ENCODE data around the gene SPDYE16. TPM values are rescaled to one million over a fixed set of nuclear protein-coding genes. Genes with fewer than 3 reads are reported as not detected.
A peak's percentile ranks its signal among the peaks of the same experiment; 100 is the strongest.
"Not testable (repeated sequence)": the region's sequence is repeated elsewhere in the genome, so short reads cannot be mapped to it uniquely, and the experiment has no call there.

The SPDYE16 gene, protein sequence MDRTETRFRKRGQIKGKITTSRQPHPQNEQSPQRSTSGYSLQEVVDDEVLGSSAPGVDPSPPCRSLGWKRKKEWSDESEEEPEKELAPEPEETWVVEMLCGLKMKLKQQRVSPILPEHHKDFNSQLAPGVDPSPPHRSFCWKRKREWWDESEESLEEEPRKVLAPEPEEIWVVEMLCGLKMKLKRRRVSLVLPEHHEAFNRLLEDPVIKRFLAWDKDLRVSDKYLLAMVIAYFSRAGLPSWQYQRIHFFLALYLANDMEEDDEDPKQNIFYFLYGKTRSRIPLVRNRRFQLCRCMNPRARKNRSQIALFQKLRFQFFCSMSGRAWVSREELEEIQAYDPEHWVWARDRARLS
- under 1 TPM in 1 of 6 experiments, not detected in 5; 0.07 TPM for total RNA-seq (2021; fragmentation: NEBNext Ultra II Directional; extraction: Animal tissue kit (Norgen Biotek cat#: 25700))
- long read RNA-seq = 0 reads

DNA sequence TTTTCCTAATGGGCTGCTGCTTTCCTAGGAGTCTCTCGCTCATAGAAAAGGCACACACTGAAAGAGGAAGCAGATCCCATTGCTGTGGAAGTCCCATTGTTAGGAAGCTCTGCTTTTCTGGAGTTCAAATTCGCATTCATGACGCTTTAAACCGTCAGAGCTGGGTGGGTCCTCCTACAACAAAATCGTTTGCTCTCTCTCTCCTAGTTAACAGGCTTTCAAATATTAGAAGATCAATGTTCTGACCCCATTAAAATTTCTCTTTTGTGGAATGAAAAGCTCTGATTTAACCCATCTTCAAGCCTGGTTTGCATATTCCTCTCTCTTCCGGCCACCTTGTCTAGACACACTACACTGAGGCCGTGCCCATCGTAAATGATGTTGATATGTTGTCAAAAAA, at the start of gene SPDYE16:
SPDYE16 (minus strand) TSS at position 101 of the 400 bp plus-strand sequence. CDS start 1,838 bp downstream, outside the sequence.
- H3K36me3 Mint-ChIP-seq (ENCODE audit: low read depth); H3K4me1 Mint-ChIP-seq (ENCODE audit: low read depth); H3K9me3 Mint-ChIP-seq; DNase-seq; H3K4me3 Mint-ChIP-seq; H3K27me3 Mint-ChIP-seq (ENCODE audit: insufficient read depth); H3K27ac Mint-ChIP-seq: not testable (repeated sequence)

- not testable (repeated sequence) for H3K36me3 Mint-ChIP-seq (ENCODE audit: low read depth); H3K27me3 Mint-ChIP-seq (ENCODE audit: insufficient read depth); H3K4me3 Mint-ChIP-seq; DNase-seq; H3K9me3 Mint-ChIP-seq; H3K27ac Mint-ChIP-seq
- H3K4me1 Mint-ChIP-seq (ENCODE audit: low read depth) = peaks cover 35% of the 10 kb centered on the region
These were observed 49.6 kb upstream of the SPDYE16 start for GRCh38 chr7:76592694-76593093.

- H3K4me3 Mint-ChIP-seq; H3K27me3 Mint-ChIP-seq (ENCODE audit: insufficient read depth); DNase-seq; H3K9me3 Mint-ChIP-seq; H3K27ac Mint-ChIP-seq: not testable (repeated sequence)
- peaks cover 36% of the 10 kb centered on the region for H3K4me1 Mint-ChIP-seq (ENCODE audit: low read depth)
- H3K36me3 Mint-ChIP-seq (ENCODE audit: low read depth) = peaks cover 15% of the 10 kb centered on the region; the same call in 1 of the 2 replicates
These were observed 48.7 kb upstream of the SPDYE16 start for GRCh38 chr7:76591602-76592304.

DNA sequence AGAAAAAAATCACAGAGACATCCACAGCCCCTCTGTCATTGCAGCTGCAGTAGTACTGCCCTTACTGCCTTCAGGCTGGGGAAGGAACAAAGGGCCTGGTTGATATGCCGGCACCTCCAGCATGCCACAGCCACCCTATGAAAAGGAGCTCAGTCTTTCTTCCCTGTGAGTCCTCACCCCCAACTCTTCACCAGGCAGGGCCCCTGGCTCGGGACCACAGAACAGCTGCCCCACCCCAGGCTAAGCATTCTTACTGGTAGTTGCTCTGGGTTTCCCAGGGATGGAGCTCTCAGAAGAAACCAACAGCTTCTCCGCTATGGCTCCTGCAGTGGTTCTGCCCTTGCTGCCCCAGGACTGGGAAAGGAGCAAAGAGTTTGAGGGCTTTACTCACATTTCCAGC, 47.9 kb upstream of the SPDYE16 start:
- H3K36me3 Mint-ChIP-seq (ENCODE audit: low read depth) = peaks cover 13% of the 10 kb centered on the region; the same call in 1 of the 2 replicates
- not testable (repeated sequence) for H3K4me3 Mint-ChIP-seq; H3K27me3 Mint-ChIP-seq (ENCODE audit: insufficient read depth); H3K9me3 Mint-ChIP-seq; H3K27ac Mint-ChIP-seq; DNase-seq
- peaks cover 35% of the 10 kb centered on the region for H3K4me1 Mint-ChIP-seq (ENCODE audit: low read depth)

DNA sequence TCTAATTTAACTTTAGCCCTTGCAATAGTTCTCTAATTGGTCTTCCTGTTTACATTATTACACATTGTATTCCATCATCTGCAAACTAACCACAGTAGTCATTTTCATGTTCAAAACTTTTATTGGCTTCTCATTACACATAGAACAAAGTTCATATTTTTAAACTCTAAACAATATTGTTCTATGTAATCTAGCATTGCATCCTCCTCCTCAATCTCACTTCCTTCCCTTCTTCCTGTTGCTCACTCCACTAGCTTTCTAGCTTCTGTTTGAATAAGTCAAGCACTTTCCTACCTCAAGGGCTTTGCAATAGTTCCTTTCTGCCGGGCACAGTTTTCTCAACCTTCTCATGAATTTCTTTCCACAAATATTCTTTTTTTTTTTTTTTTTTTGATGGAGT, 45.5 kb upstream of the SPDYE16 start:
- Mint-ChIP-seq H3K4me1 (ENCODE audit: low read depth) (peaks cover 47% of the 10 kb centered on the region), H3K27ac (peak overlapping the region; percentile 64)
- not testable (repeated sequence) for H3K27me3 Mint-ChIP-seq (ENCODE audit: insufficient read depth); DNase-seq; H3K9me3 Mint-ChIP-seq; H3K36me3 Mint-ChIP-seq (ENCODE audit: low read depth); H3K4me3 Mint-ChIP-seq

DNA sequence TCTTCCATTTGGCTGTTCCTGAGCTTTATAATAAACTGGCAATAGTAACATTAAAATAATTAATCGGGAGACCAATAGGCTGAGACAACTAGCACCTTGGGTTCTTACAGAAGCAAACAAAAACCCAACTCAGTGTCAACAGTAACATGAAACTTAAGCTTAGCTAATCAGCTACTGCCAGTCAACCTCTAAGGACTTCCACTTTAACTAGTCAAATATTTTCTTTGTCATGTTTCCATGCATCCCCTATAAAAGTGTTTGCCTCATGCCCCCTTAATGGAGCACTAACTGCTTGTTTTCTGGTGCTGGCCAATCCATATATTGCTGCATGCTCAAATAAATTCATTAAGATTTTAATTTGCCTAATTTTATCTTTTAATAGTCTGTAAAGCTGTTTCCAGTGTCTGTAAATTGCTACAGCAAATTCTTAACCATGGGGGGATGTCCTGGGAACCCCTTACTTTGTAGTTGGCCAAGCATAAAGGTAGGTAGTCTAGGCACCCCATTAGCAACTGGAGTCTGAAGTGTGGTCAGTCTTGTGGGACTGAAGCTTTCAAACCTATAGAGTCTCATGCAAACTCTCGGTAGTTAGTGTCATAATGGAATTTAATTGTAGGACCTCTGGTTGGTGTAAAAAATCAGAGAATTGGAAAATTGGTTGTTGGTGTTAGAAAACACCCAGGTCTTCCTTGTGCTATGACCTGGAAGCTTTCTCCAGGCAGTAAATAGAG, 43.7 kb upstream of the SPDYE16 start:
- H3K4me3 Mint-ChIP-seq; H3K27ac Mint-ChIP-seq; H3K9me3 Mint-ChIP-seq; H3K36me3 Mint-ChIP-seq (ENCODE audit: low read depth); H3K27me3 Mint-ChIP-seq (ENCODE audit: insufficient read depth); DNase-seq: not testable (repeated sequence)
- H3K4me1 Mint-ChIP-seq (ENCODE audit: low read depth) = peaks cover 60% of the 10 kb centered on the region

DNA sequence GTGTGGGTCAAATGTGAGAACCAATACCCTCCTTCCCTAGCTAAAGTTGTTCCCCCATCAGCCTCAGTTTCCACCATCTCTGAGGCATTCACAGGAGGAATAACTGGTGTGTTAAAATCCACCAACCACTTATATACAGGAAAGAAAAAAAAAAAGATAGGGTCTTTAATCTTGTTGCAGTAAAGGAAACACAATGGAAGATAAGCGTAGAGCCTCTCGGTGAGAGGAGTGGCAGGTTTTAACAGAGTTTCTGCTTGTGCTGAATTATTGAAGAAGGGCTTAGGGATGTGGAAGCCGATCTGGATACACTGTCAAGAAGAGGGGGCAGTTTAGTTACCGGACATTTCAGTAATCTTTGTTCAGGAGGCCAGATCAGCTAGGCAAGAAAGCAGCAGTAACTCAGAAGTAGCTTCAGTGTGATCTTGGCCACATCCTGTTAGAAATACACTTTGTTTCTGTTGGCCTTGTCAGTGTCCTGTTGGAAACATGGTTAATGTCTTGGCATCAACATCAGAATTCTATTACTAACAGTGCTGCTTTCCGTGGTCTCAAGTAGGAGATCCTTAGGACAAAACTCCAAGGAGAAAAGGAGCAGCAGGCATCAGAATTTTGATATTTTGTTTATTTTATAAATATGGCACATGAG, 40.7 kb upstream of the SPDYE16 start:
- H3K27ac Mint-ChIP-seq = peak overlapping the region; percentile 91
- H3K9me3 Mint-ChIP-seq; H3K36me3 Mint-ChIP-seq (ENCODE audit: low read depth); H3K27me3 Mint-ChIP-seq (ENCODE audit: insufficient read depth): not testable (repeated sequence)
- DNase-seq = peak; percentile 56
- peaks cover 77% of the 10 kb centered on the region for H3K4me1 Mint-ChIP-seq (ENCODE audit: low read depth)
- peak overlapping the region; percentile 80 for H3K4me3 Mint-ChIP-seq

GRCh38 chr7:76582848-76583631, 39.9 kb upstream of the SPDYE16 start:
- not testable (repeated sequence) for H3K9me3 Mint-ChIP-seq; H3K36me3 Mint-ChIP-seq (ENCODE audit: low read depth); H3K27me3 Mint-ChIP-seq (ENCODE audit: insufficient read depth)
- H3K4me1 Mint-ChIP-seq (ENCODE audit: low read depth) = peaks cover 74% of the 10 kb centered on the region
- peak overlapping the region; percentile 80 for H3K4me3 Mint-ChIP-seq
- H3K27ac Mint-ChIP-seq = peak overlapping the region; percentile 91
- peak; percentile 93 for DNase-seq

GRCh38 chr7:76575919-76576655, 33.0 kb upstream of the SPDYE16 start:
- DNase-seq; H3K9me3 Mint-ChIP-seq; H3K4me3 Mint-ChIP-seq; H3K27me3 Mint-ChIP-seq (ENCODE audit: insufficient read depth): not testable (repeated sequence)
- H3K36me3 Mint-ChIP-seq (ENCODE audit: low read depth) = peaks cover 13% of the 10 kb centered on the region
- peak overlapping the region; percentile 70 for H3K27ac Mint-ChIP-seq
- peaks cover 51% of the 10 kb centered on the region for H3K4me1 Mint-ChIP-seq (ENCODE audit: low read depth)

GRCh38 chr7:76575431-76575830, 32.3 kb upstream of the SPDYE16 start:
- not testable (repeated sequence) for H3K27me3 Mint-ChIP-seq (ENCODE audit: insufficient read depth); DNase-seq

GRCh38 chr7:76572296-76572695, 29.2 kb upstream of the SPDYE16 start:
- H3K9me3 Mint-ChIP-seq; H3K27me3 Mint-ChIP-seq (ENCODE audit: insufficient read depth); DNase-seq; H3K4me3 Mint-ChIP-seq: not testable (repeated sequence)
- H3K4me1 Mint-ChIP-seq (ENCODE audit: low read depth) = peaks cover 55% of the 10 kb centered on the region
- peak overlapping the region; percentile 11; the same call in 1 of the 2 replicates for H3K27ac Mint-ChIP-seq
- peaks cover 13% of the 10 kb centered on the region for H3K36me3 Mint-ChIP-seq (ENCODE audit: low read depth)

More at GRCh38 chr7:76575431-76575830, 32.3 kb upstream of the SPDYE16 start:
- H3K9me3 Mint-ChIP-seq, H3K27ac Mint-ChIP-seq, H3K4me3 Mint-ChIP-seq: not testable (repeated sequence)
- peaks cover 13% of the 10 kb centered on the region for H3K36me3 Mint-ChIP-seq (ENCODE audit: low read depth)
- H3K4me1 Mint-ChIP-seq (ENCODE audit: low read depth) = peaks cover 52% of the 10 kb centered on the region

GRCh38 chr7:76570324-76570775, 27.3 kb upstream of the SPDYE16 start:
- Mint-ChIP-seq H3K4me1 (ENCODE audit: low read depth) (peaks cover 49% of the 10 kb centered on the region), H3K36me3 (ENCODE audit: low read depth) (peaks cover 19% of the 10 kb centered on the region), H3K27ac (peak overlapping the region; percentile 89), H3K4me3 (peak overlapping the region; percentile 61)
- H3K9me3 Mint-ChIP-seq; H3K27me3 Mint-ChIP-seq (ENCODE audit: insufficient read depth): not testable (repeated sequence)
- DNase-seq = peak; percentile 49

Data from HFFc6 (cell line).